Pancreas (tissue), 10 donors: Measurements from ENCODE around the gene PHOX2B. TPM values are rescaled to one million over a fixed set of nuclear protein-coding genes. Genes with fewer than 3 reads are reported as not detected.

Experiments
- ATAC-seq, 4 donors: fragments of 200-7000 bp; cut with Tn5 transposase; one replicate each; pipeline versions ENCODE4 v1.8.0 to v1.9.1; 2020; ENCODE audit warnings: mild to moderate bottlenecking in 4 of 4, moderate library complexity in 4 of 4
- DNase-seq, 6 donors: peaks; one replicate each; pipeline ENCODE4 v3.0.0-alpha.2; 2020
- FAIRE-seq: peaks from 2 replicates; lab custom pipeline; 2012; peaks lifted over from hg19 to GRCh38; lab: Jason Lieb, UNC
- H3K27ac ChIP-seq, 4 donors: fragments of 200-600 bp; sonication (generic); 1 replicate in 3 of 4; 2 replicates in 1 of 4; pipeline versions ENCODE4 v1.5.0 to v1.8.0; 2020
- H3K27me3 ChIP-seq, 4 donors: fragments of 200-600 bp; one replicate each; pipeline ENCODE4 v1.8.0; 2021
- H3K36me3 ChIP-seq, 3 donors: fragments of 200-600 bp; sonication (generic) in 1 of 3; one replicate each; pipeline versions ENCODE4 v1.5.0 to v1.8.0; 2020 to 2021
- H3K4me1 ChIP-seq, 3 donors: fragments of 200-600 bp; one replicate each; pipeline ENCODE4 v1.8.0; 2021
- H3K4me3 ChIP-seq, 4 donors: fragments of 200-600 bp; sonication (generic) in 2 of 4; one replicate each; pipeline versions ENCODE4 v1.5.0 to v1.8.0; 2020 to 2021
- H3K9me3 ChIP-seq, 4 donors: fragments of 200-600 bp; one replicate each; pipeline ENCODE4 v1.8.0; 2021
- CTCF ChIP-seq, 4 donors: fragments of 200-600 bp; sonication (generic) in 3 of 4; IDR thresholded peaks; one replicate each; pipeline versions ENCODE4 v1.5.0 to v1.8.0; 2021; ENCODE audit warnings: antibody characterized with exemption in 4 of 4
- WGBS, 2 donors: extraction: QIAGEN DNeasy Blood & Tissue Kit; methylation state at CpG; one replicate each; pipeline ENCODE4 v1.1.7; 2013; 5-methylcytosine and 5-hydroxymethylcytosine counted together
- intact Hi-C, 3 donors: fragments of 100-400 bp; cut with DNase I; formaldehyde crosslinking; loops; one replicate each; pipeline versions ENCODE4 v1.11.1 to v1.14.2; 2022
- polyA plus RNA-seq, 2 donors: library from polyadenylated mRNA; stranded (reverse); fragments of 200-250 nt; gene quantifications; one replicate each; pipeline ENCODE4 v1.2.3, GENCODE V29; 2013
- total RNA-seq, 6 donors: library from RNA; stranded (reverse); fragmentation: NEBNext Ultra II Directional in 4 of 6; extraction: Animal tissue kit (Norgen Biotek cat#: 25700) in 4 of 6; gene quantifications; one replicate each; pipeline versions ENCODE4 v1.2.1 to v1.2.4, GENCODE V29; 2021 to 2023
- donor health status: healthy with polysubstance abuse.
- donor health status: DM: no; HTN: no; CAD: no; lungs with moderate emphysema.
- donor health status: DM: no; HTN: no; CAD: no.
- donor health status: control.
- donor health status: control.
- donor health status: Bipolar disorder and iron deficiency.
- donor health status: DM: yes; HTN: yes; CAD: no.
- donor health status: DM: no; HTN: no; CAD: no.
- donor health status: DM: no; HTN: no; CAD: no.
- donor health status: DM: yes; HTN: yes; CAD: no.

PHOX2B gene
- total and polyA plus RNA-seq, 8 donors = 0.54 TPM; not detected in 7

- H3K4me3 ChIP-seq = no peak overlapping the region
- FAIRE-seq (no peak), ATAC-seq (no peak), DNase-seq (no peak)
- peaks cover 0 to 3% (median 0%) of the 10 kb centered on the region in 4 donors for H3K27me3 ChIP-seq
- H3K9me3 ChIP-seq = no peaks in the 10 kb centered on the region
- WGBS, 2 donors = 43 to 49% methylated on average over 3 of the region's 3 CpGs
- no peaks in the 10 kb centered on the region for H3K4me1 ChIP-seq
- intact Hi-C loops = no loop called here
- H3K27ac ChIP-seq = no peak overlapping the region
- no peaks in the 10 kb centered on the region for H3K36me3 ChIP-seq
- TF ChIP-seq CTCF (IDR thresholded peaks at IDR 0.05) = no peak
These were observed 14.2 kb downstream of the PHOX2B start for GRCh38 chr4:41734371-41734770.

DNA sequence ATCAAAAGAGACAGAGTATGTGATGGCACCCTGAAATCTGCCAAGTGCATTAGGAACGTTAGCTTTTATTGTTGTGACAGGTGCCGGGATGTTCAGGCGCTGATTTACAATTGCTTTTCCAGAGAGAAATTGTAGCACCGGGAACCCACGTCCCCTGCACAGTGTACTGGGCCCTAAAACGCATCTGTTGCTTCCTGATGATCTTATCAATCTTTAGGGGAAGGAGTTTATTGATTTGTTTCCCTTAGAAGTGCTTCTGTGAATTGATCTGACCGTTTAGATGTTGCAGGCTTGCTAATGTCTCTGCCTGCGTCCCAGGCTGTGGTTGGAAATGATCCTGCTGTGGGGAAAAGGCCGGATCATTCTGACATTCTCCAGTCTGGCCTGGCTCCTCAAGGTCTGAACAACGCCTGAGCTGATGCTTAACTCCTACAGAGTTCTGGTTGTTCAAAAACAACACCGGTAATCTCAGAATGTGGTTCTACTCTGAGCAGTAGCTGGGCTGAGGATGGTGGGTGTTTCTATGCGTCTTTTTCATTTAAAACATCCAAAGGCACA, 16.9 kb downstream of the PHOX2B start:
- no peak for DNase-seq
- ATAC-seq = no peak
- no peak overlapping the region for H3K4me3 ChIP-seq
- 36 to 38% methylated on average over 12 of the region's 12 CpGs for WGBS, 2 donors
- no peak overlapping the region for H3K27ac ChIP-seq
- no peak for TF ChIP-seq CTCF (IDR thresholded peaks at IDR 0.05)
- H3K4me1 ChIP-seq = no peaks in the 10 kb centered on the region
- H3K9me3 ChIP-seq = no peaks in the 10 kb centered on the region
- intact Hi-C loops = no loop called here
- no peak for FAIRE-seq
- no peaks in the 10 kb centered on the region for H3K36me3 ChIP-seq
- no peaks in the 10 kb centered on the region for H3K27me3 ChIP-seq

DNA sequence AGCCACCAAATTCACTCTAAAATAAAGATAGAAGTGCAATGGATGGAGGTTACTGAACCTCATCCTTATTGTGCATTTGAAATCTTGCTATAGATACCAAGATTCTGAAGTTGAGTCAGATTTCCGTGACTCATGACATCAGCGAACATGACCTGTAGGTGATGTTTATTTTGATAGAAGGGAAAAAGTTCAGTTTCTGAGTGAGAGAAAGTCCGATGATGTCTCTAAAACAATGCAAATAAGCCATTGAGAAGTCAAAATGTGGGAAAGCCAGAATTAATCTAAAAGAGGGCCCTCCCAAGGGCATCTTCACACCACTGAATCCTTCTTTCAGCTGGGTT, 20.0 kb downstream of the PHOX2B start:
- intact Hi-C loops = no loop called here
- Histone ChIP-seq H3K4me3 (no peak overlapping the region), H3K36me3 (no peaks in the 10 kb centered on the region), H3K4me1 (no peaks in the 10 kb centered on the region), H3K27ac (no peak overlapping the region), H3K9me3 (no peaks in the 10 kb centered on the region), H3K27me3 (no peaks in the 10 kb centered on the region)
- ATAC-seq (no peak), DNase-seq (no peak), FAIRE-seq (no peak)
- TF ChIP-seq CTCF (IDR thresholded peaks at IDR 0.05) = no peak
- WGBS, 2 donors = 78 to 85% methylated on average over 3 of the region's 3 CpGs

GRCh38 chr4:41727861-41728572, 20.5 kb downstream of the PHOX2B start:
- Histone ChIP-seq H3K27me3 (no peaks in the 10 kb centered on the region), H3K36me3 (no peaks in the 10 kb centered on the region), H3K4me1 (no peaks in the 10 kb centered on the region), H3K4me3 (no peak overlapping the region), H3K27ac (no peak overlapping the region), H3K9me3 (no peaks in the 10 kb centered on the region)
- 56 to 58% methylated on average over 4 of the region's 4 CpGs for WGBS, 2 donors
- FAIRE-seq (no peak), ATAC-seq (no peak), DNase-seq (no peak)
- intact Hi-C loops = no loop called here
- TF ChIP-seq CTCF (IDR thresholded peaks at IDR 0.05) = no peak

DNA sequence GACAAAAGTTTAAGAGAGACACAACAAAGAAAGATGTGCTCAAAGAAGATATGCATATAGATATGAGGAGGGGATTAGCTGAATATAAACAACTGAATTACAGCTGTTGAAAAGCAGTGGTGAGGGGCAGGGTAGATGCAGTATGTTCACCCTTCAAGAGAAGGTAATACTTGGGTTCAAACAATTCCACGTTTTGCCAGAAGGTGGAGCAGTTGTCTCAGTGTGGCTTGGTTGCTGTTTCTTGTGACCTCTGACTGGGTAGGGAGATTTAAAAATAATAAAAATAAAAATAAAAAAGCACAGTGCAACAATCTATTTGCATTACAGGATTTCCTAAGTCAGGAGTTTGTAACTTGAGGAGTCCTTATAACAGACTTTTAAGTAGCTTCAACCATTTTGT, 23.3 kb downstream of the PHOX2B start:
- H3K27me3 ChIP-seq = no peaks in the 10 kb centered on the region
- no peaks in the 10 kb centered on the region for H3K36me3 ChIP-seq
- intact Hi-C loops = no loop called here
- H3K9me3 ChIP-seq = no peaks in the 10 kb centered on the region
- no peak overlapping the region for H3K4me3 ChIP-seq
- TF ChIP-seq CTCF (IDR thresholded peaks at IDR 0.05) = no peak
- FAIRE-seq = no peak
- WGBS, 2 donors = 2 to 3% methylated on average over 1 of the region's 1 CpG
- H3K27ac ChIP-seq = no peak overlapping the region
- no peaks in the 10 kb centered on the region for H3K4me1 ChIP-seq
- DNase-seq = no peak
- no peak for ATAC-seq
